H1 (cell line): ENCODE measurements around the gene HOXB5. TPM values are rescaled to one million over a fixed set of nuclear protein-coding genes. Genes with fewer than 3 reads are reported as not detected.
A peak's percentile ranks its signal among the peaks of the same experiment; 100 is the strongest.

Experiments used
- CTCF ChIA-PET: fragments of 300-600 bp; sonication (Branson Sonifier 250); formaldehyde crosslinking; loops from one replicate; lab custom pipeline; 2021; ENCODE audit not compliant: partially characterized antibody; lab: Charles Lee
- POLR2A ChIA-PET: fragments of 300-600 bp; sonication (Branson Sonifier 250); formaldehyde crosslinking; loops from one replicate; lab custom pipeline; 2021; ENCODE audit warnings: inconsistent platforms; ENCODE audit not compliant: partially characterized antibody; lab: Charles Lee
- DNase-seq, 2 experiments: peaks; one replicate each; pipeline versions ENCODE4 v3.0.0 to v3.0.0-alpha.2; 2010 to 2022; ENCODE audit warnings: low spot score in 2 of 2, low read depth in 1 of 2, mixed read lengths in 1 of 2
- FAIRE-seq: peaks from 2 replicates; lab custom pipeline; 2011; peaks lifted over from hg19 to GRCh38; lab: Jason Lieb, UNC
- H2AFZ ChIP-seq: 2 replicates; pipeline ENCODE4 v1.8.1; 2012; ENCODE audit warnings: low read length, inconsistent platforms
- H2AK5ac ChIP-seq: 2 replicates; pipeline ENCODE4 v1.6.1; 2013; ENCODE audit warnings: low read depth, low read length
- H2BK120ac ChIP-seq: replicated peaks from 2 replicates; pipeline ENCODE3; 2013; ENCODE audit warnings: low read depth, low read length, inconsistent platforms
- H2BK12ac ChIP-seq: 2 replicates; pipeline ENCODE4 v1.6.1; 2013; ENCODE audit warnings: low read depth, low read length
- H2BK15ac ChIP-seq: 2 replicates; pipeline ENCODE4 v1.6.1; 2013; ENCODE audit warnings: low read length
- H2BK20ac ChIP-seq: 2 replicates; pipeline ENCODE4 v1.6.1; 2013; ENCODE audit warnings: low read length
- H2BK5ac ChIP-seq: 2 replicates; pipeline ENCODE4 v1.6.1; 2013; ENCODE audit warnings: low read depth, low read length
- H3K14ac ChIP-seq: 2 replicates; pipeline ENCODE4 v1.6.1; 2013; ENCODE audit warnings: inconsistent platforms; ENCODE audit not compliant: insufficient read length
- H3K18ac ChIP-seq: 2 replicates; pipeline ENCODE4 v1.6.1; 2013; ENCODE audit warnings: low read length; ENCODE audit errors: extremely low read depth
- H3K23ac ChIP-seq: 2 replicates; pipeline ENCODE4 v1.6.1; 2013; ENCODE audit warnings: inconsistent platforms; ENCODE audit not compliant: insufficient read length
- H3K23me2 ChIP-seq: 2 replicates; pipeline ENCODE4 v1.6.1; 2013; ENCODE audit warnings: low read depth, low read length
- H3K27ac ChIP-seq: 2 replicates; pipeline ENCODE4 v1.6.1; 2011; ENCODE audit warnings: low read depth, low read length, inconsistent platforms
- H3K27me3 ChIP-seq, 4 experiments: replicated peaks in 1 of 4; 1 replicate in 1 of 4; 2 replicates in 3 of 4; pipeline versions ENCODE4 v1.6.1 to v1.8.1; 2011 to 2013; ENCODE audit warnings: low read length in 3 of 4, mild to moderate bottlenecking in 3 of 4, inconsistent platforms in 2 of 4, mixed read lengths in 2 of 4, moderate library complexity in 1 of 4; ENCODE audit not compliant: control insufficient read depth in 3 of 4, insufficient read depth in 3 of 4; ENCODE audit errors: extremely low read depth in 1 of 4
- H3K36me3 ChIP-seq, 4 experiments: 2 replicates each; pipeline versions ENCODE4 v1.6.1 to v1.8.1; 2011 to 2013; ENCODE audit warnings: mild to moderate bottlenecking in 4 of 4, low read length in 3 of 4, moderate library complexity in 2 of 4, control low read depth in 1 of 4, inconsistent platforms in 1 of 4; ENCODE audit not compliant: insufficient read depth in 4 of 4, control insufficient read depth in 2 of 4
- H3K4ac ChIP-seq: replicated peaks from 2 replicates; pipeline ENCODE3; 2013; ENCODE audit warnings: low read length, low read depth, mixed read lengths, inconsistent platforms; ENCODE audit not compliant: insufficient read length
- H3K4me1 ChIP-seq, 4 experiments: replicated peaks in 1 of 4; 1 replicate in 1 of 4; 2 replicates in 3 of 4; pipeline versions ENCODE4 v1.6.1 to v1.8.1; 2011 to 2013; ENCODE audit warnings: low read length in 3 of 4, inconsistent platforms in 2 of 4, mixed read lengths in 1 of 4; ENCODE audit not compliant: insufficient read depth in 4 of 4, control insufficient read depth in 3 of 4
- H3K4me2 ChIP-seq, 2 experiments: 2 replicates each; pipeline versions ENCODE4 v1.6.1 to v1.8.1; 2011 to 2013; ENCODE audit warnings: low read depth in 2 of 2, low read length in 2 of 2, control low read depth in 1 of 2, inconsistent platforms in 1 of 2, mild to moderate bottlenecking in 1 of 2; ENCODE audit not compliant: insufficient read depth in 1 of 2
- H3K4me3 ChIP-seq, 4 experiments: fragments of 200-600, 300-600 bp in 1 of 4; sonication (generic), shearing (Covaris generic), sonication (Bioruptor Twin) in 1 of 4; 2 replicates each; pipeline versions ENCODE4 v1.5.1 to v1.8.1; 2011 to 2016; ENCODE audit warnings: low read length in 4 of 4, low read depth in 3 of 4, control low read depth in 2 of 4, inconsistent platforms in 2 of 4, mild to moderate bottlenecking in 2 of 4, mixed read lengths in 1 of 4, moderate library complexity in 1 of 4; ENCODE audit not compliant: insufficient read depth in 2 of 4; ENCODE audit errors: extremely low read depth in 1 of 4
- H3K56ac ChIP-seq: replicated peaks from 2 replicates; pipeline ENCODE3; 2013; ENCODE audit warnings: low read depth, mild to moderate bottlenecking, mixed read lengths, low read length, inconsistent platforms; ENCODE audit not compliant: insufficient read length
- H3K79me1 ChIP-seq: 2 replicates; pipeline ENCODE4 v1.6.1; 2013; ENCODE audit warnings: low read depth, low read length, control low read depth
- H3K79me2 ChIP-seq, 2 experiments: 2 replicates each; pipeline versions ENCODE4 v1.6.1 to v1.8.1; 2012 to 2013; ENCODE audit warnings: low read length in 2 of 2, mild to moderate bottlenecking in 2 of 2, inconsistent platforms in 1 of 2; ENCODE audit not compliant: insufficient read depth in 2 of 2, control insufficient read depth in 1 of 2
- H3K9ac ChIP-seq, 4 experiments: replicated peaks in 1 of 4; 1 replicate in 1 of 4; 2 replicates in 3 of 4; pipeline versions ENCODE4 v1.6.1 to v1.8.1; 2011 to 2013; ENCODE audit warnings: low read depth in 3 of 4, low read length in 3 of 4, control low read depth in 2 of 4, mild to moderate bottlenecking in 2 of 4, moderate library complexity in 2 of 4, inconsistent platforms in 1 of 4; ENCODE audit errors: extremely low read depth in 1 of 4
- H3K9me3 ChIP-seq, 2 experiments: 2 replicates each; pipeline versions ENCODE4 v1.6.1 to v1.8.1; 2012 to 2013; ENCODE audit warnings: mild to moderate bottlenecking in 2 of 2, moderate library complexity in 2 of 2, control low read depth in 1 of 2, inconsistent platforms in 1 of 2, low read depth in 1 of 2, low read length in 1 of 2, mixed read lengths in 1 of 2; ENCODE audit not compliant: insufficient read depth in 2 of 2
- H4K20me1 ChIP-seq, 2 experiments: replicated peaks in 1 of 2; 2 replicates each; pipeline versions ENCODE3 to v1.8.1; 2011 to 2013; ENCODE audit warnings: inconsistent platforms in 2 of 2, low read length in 2 of 2, mild to moderate bottlenecking in 1 of 2; ENCODE audit not compliant: insufficient read depth in 2 of 2, control insufficient read depth in 1 of 2
- H4K5ac ChIP-seq: 2 replicates; pipeline ENCODE4 v1.6.1; 2013; ENCODE audit warnings: low read length, low read depth, mixed read lengths, inconsistent platforms; ENCODE audit not compliant: insufficient read length
- H4K8ac ChIP-seq: 2 replicates; pipeline ENCODE4 v1.8.0; 2013; ENCODE audit warnings: mild to moderate bottlenecking, moderate library complexity, low read length, inconsistent platforms; ENCODE audit not compliant: insufficient read depth; ENCODE audit errors: extremely low read depth
- H4K91ac ChIP-seq: replicated peaks from 2 replicates; pipeline ENCODE3; 2013; ENCODE audit warnings: low read length, mixed read lengths, inconsistent platforms; ENCODE audit not compliant: insufficient read length
- ASH2L ChIP-seq: fragments of 200-600, 300-600 bp; sonication (generic); IDR thresholded peaks from one replicate; pipeline ENCODE4 v1.7.1; 2017; ENCODE audit warnings: low read length
- CBX8 ChIP-seq: fragments of 300-800, 300-1000 bp; sonication (generic); IDR thresholded peaks from 2 replicates; pipeline ENCODE4 v1.7.1; 2016; ENCODE audit warnings: low read depth, low read length, borderline replicate concordance
- CTCF ChIP-seq, 3 experiments: IDR thresholded peaks; 1 replicate in 2 of 3; 2 replicates in 1 of 3; pipeline versions ENCODE4 v1.5.1 to v1.6.1; 2011; ENCODE audit warnings: low read length in 3 of 3, mild to moderate bottlenecking in 3 of 3, inconsistent platforms in 2 of 3, low read depth in 1 of 3, moderate library complexity in 1 of 3; ENCODE audit not compliant: insufficient read depth in 1 of 3; ENCODE audit errors: control extremely low read depth in 1 of 3
- RNF2 ChIP-seq: fragments of 200-900, 300-1000 bp; sonication (generic); IDR thresholded peaks from 2 replicates; pipeline ENCODE4 v1.7.1; 2016; ENCODE audit warnings: borderline replicate concordance, low read depth, mild to moderate bottlenecking, antibody characterized with exemption, low read length; ENCODE audit not compliant: poor library complexity, severe bottlenecking; ENCODE audit errors: missing control alignments
- SUZ12 ChIP-seq: fragments of 200-600 bp; sonication (generic); IDR thresholded peaks from 2 replicates; pipeline ENCODE4 v1.6.1; 2012; ENCODE audit warnings: mild to moderate bottlenecking, inconsistent platforms, low read length, moderate library complexity, mixed read lengths
- USF2 ChIP-seq: IDR thresholded peaks from 2 replicates; pipeline ENCODE4 v1.6.1; 2011; ENCODE audit warnings: low read length, improper control_type of control experiment
- WGBS, 2 experiments: shearing (Covaris generic) in 1 of 2; methylation state at CpG; one replicate each; pipeline versions ENCODE4 v1.1.6 to v1.1.7; 2013 to 2015; ENCODE audit warnings: low lambda C conversion rate in 2 of 2, mixed read lengths in 2 of 2, inconsistent platforms in 1 of 2, low coverage in 1 of 2, missing lambda C conversion rate in 1 of 2; ENCODE audit not compliant: insufficient replicate concordance in 2 of 2, insufficient coverage in 1 of 2, insufficient read length in 1 of 2; ENCODE audit errors: extremely low coverage in 1 of 2, missing lambda C conversion rate in 1 of 2; 5-methylcytosine and 5-hydroxymethylcytosine counted together
- polyA plus RNA-seq, 7 experiments: library from polyadenylated mRNA; depleted of rRNA in 3 of 7; stranded (reverse) in 5 of 7; unstranded in 2 of 7; fragments of >200 nt in 5 of 7; fragments of 200-250 nt in 2 of 7; gene quantifications; 1 replicate in 5 of 7; 2 replicates in 1 of 7; 4 replicates in 1 of 7; pipeline versions ENCODE4 v1.2.1 to v1.2.3, GENCODE V29; 2011 to 2013; ENCODE audit warnings: missing spikeins in 2 of 7, mixed read lengths in 2 of 7
- total RNA-seq: library from RNA; stranded (reverse); fragmentation: NEBNext Ultra II Directional; extraction: Animal tissue kit (Norgen Biotek cat#: 25700); gene quantifications from 2 replicates; pipeline ENCODE4 v1.2.1, GENCODE V29; 2021

Gene HOXB5
- total and polyA plus RNA-seq, 2 of the 8 experiments (the other 6 are each of a cell fraction or from before 2014, with no cell fraction given): not detected

- Histone ChIP-seq H3K9ac (no peak overlapping the region), H3K23ac (no peak overlapping the region), H4K91ac (no peak overlapping the region), H3K9me3 (no peaks in the 10 kb centered on the region; a peak in 1 of 4 replicates), H3K27me3 (peaks cover 96 to 100% (median 99%) of the 10 kb centered on the region in 4 experiments), H3K4me3 (no peak overlapping the region; a peak in 1 of 8 replicates), H4K20me1 (peaks cover 38 to 53% of the 10 kb centered on the region in 2 experiments), H2BK12ac (peak overlapping the region; percentile 88; the same call in 1 of the 2 replicates), H3K14ac (no peak overlapping the region), H2AK5ac (0 out of 2 replicates have a peak overlapping the region, but pooled peaks have one; percentile 6), H4K8ac (no peak overlapping the region; the same call in 1 of the 2 replicates), H2BK5ac (no peak overlapping the region), H2BK20ac (0 out of 2 replicates have a peak overlapping the region, but pooled peaks have one; percentile 34), H2AFZ (no peak overlapping the region), H2BK15ac (no peak overlapping the region), H3K56ac (no peak overlapping the region), H3K4me1 (peaks cover 0 to 12% (median 4%) of the 10 kb centered on the region in 4 experiments; a peak in 5 of 7 replicates), H3K23me2 (no peaks in the 10 kb centered on the region; the same call in 1 of the 2 replicates), H2BK120ac (no peak overlapping the region), H3K18ac (no peak overlapping the region; the same call in 1 of the 2 replicates), H3K4ac (no peak overlapping the region), H3K4me2 (peak overlapping the region; percentile 19 to 21; a peak in 2 of 4 replicates), H3K79me1 (no peaks in the 10 kb centered on the region), H3K79me2 (no peaks in the 10 kb centered on the region), H3K36me3 (no peaks in the 10 kb centered on the region; a peak in 1 of 8 replicates), H4K5ac (no peak overlapping the region), H3K27ac (no peak overlapping the region)
- ChIA-PET POLR2A (no interaction called here), CTCF (interaction anchor here (0.6 to 7.0 kb wide), 8 partner anchors 9 to 288 kb away, joined by 3 to 53 read pairs (median 6); no protein-coding TSS in a partner anchor)
- no peak for DNase-seq
- FAIRE-seq: no peak
- 9% methylated on average over 49 of the region's 54 CpGs; no CpG with 5 or more reads in 1 of the 2 experiments for WGBS, 2 experiments
- TF ChIP-seq SUZ12 (peak; percentile 91), USF2 (no peak), RNF2 (peak; percentile 88), ASH2L (no peak), CTCF (IDR thresholded peaks at IDR 0.05; ENCODE audit: control extremely low read depth in 1 of 3, insufficient read depth in 1 of 3, low read depth in 1 of 3, low read length in 3 of 3) (no peak), CBX8 (0 out of 2 replicates have a peak, but pooled peaks have one; percentile 67)
These were observed 2.6 kb upstream of the HOXB5 start for GRCh38 chr17:48596000-48596734.
